NOMO-1 treated with dmso at 0.1 percent for 144 hours (cell line): ENCODE data around the gene PINLYP.
"Not testable (repeated sequence)": the region's sequence is repeated elsewhere in the genome, so short reads cannot be mapped to it uniquely, and the experiment has no call there.

Experiments used
- DNase-seq: peaks from one replicate; lab custom pipeline; 2025; ENCODE audit not compliant: unreplicated experiment; lab: John Stamatoyannopoulos, UW

PINLYP gene

DNA sequence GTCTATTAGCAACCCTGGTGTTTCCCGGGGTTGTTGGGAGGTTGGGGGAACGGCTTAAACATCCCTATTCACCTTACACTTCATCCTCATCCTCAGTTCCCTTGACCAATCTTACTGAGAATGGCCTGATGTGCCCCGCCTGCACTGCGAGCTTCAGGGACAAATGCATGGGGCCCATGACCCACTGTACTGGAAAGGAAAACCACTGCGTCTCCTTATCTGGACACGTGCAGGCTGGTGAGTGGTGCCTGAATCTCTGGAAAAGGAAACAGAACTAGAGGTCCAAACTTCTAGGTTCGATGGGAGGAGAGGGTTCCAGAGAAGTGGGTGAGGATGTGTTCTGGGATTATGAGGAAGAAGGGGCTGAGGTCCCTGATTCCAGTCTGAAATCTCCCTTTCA is 5.9 kb downstream of the PINLYP start:
- no peak for DNase-seq

- DNase-seq, result no peak
Observed at GRCh38 chr19:43582495-43582894, 6.9 kb downstream of the PINLYP start.

DNA sequence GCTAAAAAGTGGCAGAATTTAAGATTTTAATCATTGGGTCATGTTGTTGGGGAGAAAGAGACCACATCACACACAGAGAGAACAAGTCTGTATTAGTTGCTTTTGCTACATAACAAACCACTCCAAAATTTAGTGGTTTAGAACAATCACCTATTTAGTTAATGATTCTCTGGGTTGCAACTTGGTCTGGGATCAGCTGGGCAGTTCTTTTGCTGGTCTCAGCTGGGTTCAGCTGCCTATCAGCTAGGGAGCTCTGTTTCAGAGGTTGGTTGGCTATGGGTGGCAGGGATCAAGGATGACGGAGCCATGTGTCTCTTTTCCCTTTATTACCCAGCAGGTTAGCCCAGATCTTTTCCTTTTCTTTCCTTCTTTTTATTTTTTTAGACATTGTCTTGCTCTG is 8.9 kb downstream of the PINLYP start:
- no peak for DNase-seq

GRCh38 chr19:43586346-43586745 is 10.7 kb downstream of the PINLYP start:
- no peak for DNase-seq

GRCh38 chr19:43587029-43587428 is 11.4 kb downstream of the PINLYP start:
- not testable (repeated sequence) for DNase-seq

- no peak for DNase-seq
Observed at GRCh38 chr19:43589277-43589676, 13.7 kb downstream of the PINLYP start.

GRCh38 chr19:43589678-43590077 is 14.1 kb downstream of the PINLYP start:
- DNase-seq, result no peak

DNA sequence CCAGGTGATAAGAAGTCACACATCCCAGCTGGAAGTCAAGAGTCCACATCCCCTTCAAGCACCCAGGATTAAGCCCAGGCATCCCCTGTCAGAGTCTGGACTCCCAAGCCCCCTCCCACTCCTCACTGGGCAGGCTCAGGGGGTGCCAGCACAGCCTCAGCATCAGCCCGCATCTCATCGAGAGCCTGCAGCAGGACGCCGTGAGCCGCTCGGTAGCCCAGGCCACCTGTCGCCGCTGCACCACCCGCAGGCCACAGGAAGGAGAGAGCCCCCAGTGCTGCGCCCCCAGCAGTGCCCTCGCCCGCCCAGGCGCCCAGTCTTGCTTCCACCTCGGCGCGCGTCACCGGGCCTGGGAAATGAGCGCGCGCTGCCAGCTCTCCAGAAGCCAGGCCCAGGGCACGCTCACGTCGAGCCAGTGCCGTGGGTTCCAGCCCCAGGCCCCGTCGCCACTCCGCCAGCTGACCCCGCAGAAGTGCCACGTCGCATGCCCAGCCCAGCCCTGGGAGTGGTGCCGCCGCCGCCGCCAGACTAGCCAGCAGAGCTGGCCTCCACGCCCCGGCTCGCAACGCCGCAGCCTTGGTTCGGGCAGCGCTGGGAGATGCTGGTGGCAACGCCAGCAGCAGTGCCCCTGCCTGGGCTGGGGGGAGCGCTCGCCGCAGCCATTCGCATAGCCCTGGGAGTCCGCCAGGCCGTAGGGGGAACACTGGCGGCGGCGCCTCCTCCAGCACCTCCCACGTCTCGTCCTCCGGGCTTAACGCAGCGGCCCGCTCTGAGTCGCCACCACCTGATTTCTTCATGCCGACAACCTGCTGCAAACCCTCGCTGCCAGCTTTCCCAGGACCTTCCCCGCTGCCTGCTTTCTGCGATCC is 16.5 kb downstream of the PINLYP start:
- no peak for DNase-seq

- no peak for DNase-seq
Observed at GRCh38 chr19:43592800-43593350, 17.3 kb downstream of the PINLYP start.

DNA sequence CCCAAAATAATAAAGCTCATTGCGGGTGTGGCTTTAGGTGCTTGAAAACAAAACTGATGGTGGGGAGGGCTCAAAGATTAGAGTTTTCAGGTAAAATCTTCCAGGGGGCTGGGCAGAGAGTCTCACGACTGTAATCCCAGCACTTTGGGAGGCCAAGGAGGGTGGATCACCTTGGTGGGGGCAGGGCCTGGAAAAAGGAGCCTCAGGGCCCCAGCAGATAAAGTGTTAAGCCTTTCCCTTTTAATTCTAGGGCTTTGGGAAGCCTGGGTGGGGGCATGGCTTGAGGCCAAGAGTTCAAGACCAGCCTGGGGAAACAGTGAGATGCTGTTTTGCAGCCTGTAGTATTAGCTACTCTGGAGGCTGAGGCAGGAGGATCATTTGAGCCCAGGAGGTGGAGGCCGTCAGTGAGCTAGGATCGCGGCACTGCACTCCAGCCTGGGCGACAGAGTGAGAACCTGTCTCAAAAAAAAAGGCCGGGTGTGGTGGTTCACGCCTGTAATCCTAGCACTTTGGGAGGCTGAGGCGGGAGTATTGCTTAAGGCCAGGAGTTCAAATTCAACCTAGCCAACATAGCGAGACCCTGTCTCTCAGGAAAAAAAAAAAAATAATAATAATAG is 18.6 kb downstream of the PINLYP start:
- no peak for DNase-seq

DNA sequence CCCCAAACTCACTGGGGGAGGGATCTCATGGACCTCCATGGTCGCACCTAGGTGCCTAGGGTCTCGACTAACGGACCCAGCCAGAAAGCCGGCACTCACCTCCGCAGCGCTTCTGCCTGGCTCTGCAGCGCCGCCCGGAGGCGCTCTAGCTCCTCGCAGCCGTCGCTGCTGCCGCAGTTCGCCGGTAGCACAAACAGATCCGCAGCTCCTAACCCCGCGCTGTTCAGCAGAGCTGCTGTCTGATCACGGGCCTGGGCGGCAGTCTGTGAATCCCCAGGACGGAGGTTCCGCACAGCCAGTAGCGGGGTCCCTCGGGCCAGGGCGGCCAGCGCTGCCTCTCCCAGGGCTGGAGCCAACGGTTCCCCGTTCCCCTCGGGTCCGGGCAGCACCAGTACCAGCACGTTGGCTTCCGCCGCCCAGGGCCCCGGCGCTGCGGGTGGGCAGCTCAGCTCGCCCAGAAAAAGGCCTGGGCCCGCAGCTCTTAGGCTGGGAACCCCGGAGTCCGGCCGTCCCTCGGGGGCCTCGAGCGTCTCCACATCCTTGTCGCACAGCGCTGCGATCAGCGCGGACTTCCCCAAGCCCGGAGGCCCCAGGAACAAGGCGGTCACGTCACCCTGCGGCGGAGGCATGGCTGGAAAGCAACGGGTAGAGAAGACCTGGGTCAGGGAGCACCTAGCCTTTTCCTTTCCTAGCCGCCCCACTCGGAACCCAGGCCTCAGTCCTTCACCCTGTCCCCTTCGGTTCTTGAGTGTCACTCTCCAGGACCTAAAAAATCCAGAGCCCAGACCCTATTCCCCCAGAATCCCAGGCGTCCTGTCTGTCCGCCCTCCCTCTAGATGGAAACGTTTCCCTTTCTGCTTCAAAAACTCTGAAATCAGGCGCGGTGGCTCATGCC is 19.4 kb downstream of the PINLYP start:
- DNase-seq, result peak; percentile 54

GRCh38 chr19:43595605-43595998 is 20.0 kb downstream of the PINLYP start:
- DNase-seq, result no peak

DNA sequence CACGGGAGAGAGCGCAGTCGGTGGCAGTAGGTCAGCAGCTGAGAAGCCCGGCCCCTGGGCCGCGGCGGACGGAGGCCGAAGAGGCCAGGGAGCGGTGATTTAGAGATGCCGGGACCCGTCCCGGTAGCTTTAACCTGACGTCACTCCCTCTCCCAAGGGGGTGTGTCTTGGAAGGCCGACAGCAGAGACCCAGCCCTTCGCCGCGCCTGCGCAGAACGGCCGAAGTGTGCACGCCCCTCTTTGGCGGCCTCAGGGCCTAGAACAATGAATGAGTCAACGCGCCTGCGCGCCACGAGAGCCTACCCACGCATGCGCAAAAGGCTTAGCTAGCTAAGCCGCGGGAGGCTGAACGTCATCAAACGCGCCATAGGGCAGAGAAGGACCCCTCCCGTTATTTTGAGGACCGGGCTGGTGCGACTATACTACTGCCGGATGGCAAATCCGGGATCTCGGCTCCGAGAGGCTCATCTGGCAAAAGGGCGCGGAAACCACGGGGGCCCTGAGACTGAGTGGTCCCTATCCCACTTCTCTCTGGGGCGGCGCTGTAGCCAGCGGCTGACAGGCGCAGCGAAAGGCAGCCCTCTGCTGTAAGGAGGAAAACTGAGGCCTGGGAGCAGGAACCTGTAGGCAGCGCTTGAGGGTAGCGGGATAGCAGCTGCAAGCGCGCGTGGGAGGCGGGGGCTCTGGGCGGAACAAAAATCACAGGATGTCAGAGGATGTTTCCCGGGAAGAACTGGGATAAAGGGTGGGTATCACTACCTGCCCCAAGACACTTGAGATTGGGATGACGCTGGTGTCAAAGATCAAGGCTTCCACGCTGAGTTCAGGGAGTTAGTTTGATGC is 20.6 kb downstream of the PINLYP start, which contains the start of the genes IRGQ and ZNF576:
Gene IRGQ (minus strand): TSS at position 136 of the 843 bp plus-strand sequence. CDS start 796 bp downstream, outside the sequence.
Gene ZNF576 (plus strand): TSS at position 597 of the 843 bp plus-strand sequence. CDS start 514 bp downstream, outside the sequence.
- DNase-seq, result peak; percentile 98

- DNase-seq, result no peak
Observed at GRCh38 chr19:43596842-43597461, 21.4 kb downstream of the PINLYP start.

DNA sequence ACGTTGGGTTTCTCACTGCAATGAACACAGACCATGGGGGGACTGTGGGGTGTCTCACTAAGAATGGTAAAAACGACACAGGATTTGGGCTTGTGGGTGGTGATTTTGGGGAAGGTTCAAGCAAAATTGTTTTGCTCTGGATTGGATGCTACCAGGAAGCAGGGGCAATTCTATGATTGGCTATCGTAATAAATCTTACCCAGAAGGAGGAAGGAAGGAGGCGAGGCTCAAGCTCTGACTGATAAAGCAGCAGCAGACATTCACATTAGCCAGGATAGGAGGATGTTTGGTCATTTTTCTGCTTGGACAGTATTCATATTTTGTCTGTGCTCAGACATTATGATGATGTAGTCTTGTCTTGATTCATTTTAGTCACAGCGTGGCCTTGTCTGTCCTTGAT is 22.3 kb downstream of the PINLYP start:
- no peak for DNase-seq

DNA sequence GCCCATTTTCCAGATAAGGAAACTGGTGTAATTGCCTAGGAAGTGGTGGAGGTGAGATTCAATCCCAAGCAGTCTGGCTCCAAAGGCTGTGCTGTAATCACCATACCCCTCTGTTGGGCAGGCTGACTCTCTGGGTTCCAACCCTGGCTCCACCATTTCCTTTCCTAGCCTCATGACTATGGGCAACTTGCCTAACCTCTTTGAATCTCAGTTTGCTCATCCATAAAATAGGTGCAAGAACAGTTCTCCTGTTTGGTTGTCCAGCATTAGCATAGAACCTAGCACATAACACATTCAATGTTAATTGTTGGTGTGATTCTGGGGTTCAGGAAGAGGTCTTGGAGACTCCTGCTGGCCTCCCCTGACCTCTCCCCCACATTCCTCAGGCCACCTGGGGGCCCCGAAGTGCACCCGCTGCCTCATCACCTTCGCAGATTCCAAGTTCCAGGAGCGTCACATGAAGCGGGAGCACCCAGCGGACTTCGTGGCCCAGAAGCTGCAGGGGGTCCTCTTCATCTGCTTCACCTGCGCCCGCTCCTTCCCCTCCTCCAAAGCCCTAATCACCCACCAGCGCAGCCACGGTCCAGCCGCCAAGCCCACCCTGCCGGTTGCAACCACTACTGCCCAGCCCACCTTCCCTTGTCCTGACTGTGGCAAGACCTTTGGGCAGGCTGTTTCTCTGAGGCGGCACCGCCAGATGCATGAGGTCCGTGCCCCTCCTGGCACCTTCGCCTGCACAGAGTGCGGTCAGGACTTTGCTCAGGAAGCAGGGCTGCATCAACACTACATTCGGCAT is 23.0 kb downstream of the PINLYP start:
- DNase-seq, result no peak

DNA sequence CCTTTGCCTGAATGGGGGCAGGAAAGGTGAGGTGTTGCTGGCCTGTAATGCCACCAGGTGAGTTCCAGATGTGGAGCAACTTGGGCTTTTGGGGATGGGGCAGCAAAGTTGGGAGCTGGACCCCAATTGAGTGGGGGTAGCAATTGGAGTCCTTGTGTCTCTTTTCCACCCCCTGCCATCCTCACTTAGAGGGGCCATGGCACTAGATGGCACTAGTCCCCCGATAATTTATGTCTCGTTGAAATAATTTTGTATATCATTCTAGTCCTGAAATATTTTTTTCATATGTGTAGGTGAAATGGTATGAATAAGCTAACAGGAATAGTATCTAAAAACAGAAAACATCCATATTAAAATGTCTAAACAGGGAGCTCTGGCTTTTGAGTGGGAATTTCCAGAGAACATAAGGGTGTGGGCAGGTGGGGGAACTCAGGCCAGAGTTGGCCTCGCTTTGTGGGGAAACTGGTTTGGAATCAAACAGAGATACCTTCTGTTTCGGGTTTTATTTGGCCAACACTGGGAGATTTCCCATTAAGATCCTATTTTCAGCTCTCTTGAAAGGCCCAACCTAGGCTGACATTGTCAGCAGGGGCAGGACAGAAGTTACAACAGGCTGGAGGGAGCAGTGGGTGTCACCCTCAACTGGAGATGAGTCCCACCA is 24.2 kb downstream of the PINLYP start:
- no peak for DNase-seq

DNA sequence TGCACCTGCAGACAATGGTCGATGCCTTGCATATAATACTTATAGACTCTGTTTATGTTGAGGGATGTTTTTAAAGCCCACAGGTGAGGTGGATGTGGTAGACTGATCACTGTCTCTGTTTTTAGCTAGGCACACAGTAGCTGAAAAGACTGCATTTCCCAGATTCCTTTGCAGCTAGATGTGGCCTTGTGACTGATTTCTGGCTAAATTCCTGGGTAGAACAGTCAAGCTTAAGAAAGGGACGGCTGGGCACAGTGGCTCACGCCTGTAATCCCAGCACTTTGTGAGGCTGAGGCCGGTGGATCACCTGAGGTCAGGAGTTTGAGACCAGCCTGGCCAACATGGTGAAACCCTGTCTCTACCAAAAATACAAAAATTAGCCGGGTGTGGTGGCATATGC is 24.7 kb downstream of the PINLYP start:
- DNase-seq, result not testable (repeated sequence)
